SK-N-MC (cell line): ENCODE results near the gene ANKRD36.

Experiments used
- EZH2 ChIP-seq: fragments of 200-600 bp; sonication (generic); IDR thresholded peaks from one replicate; pipeline ENCODE4 v1.6.1; 2017; ENCODE audit warnings: antibody characterized with exemption
- FOXP2 ChIP-seq: optimal IDR thresholded peaks from 2 replicates; pipeline ENCODE3; 2011; ENCODE audit warnings: mild to moderate bottlenecking, moderate library complexity; ENCODE audit not compliant: insufficient read depth; ENCODE audit errors: extremely low read length, control extremely low read depth
- POLR2AphosphoS5 ChIP-seq: IDR thresholded peaks from 2 replicates; pipeline ENCODE4 v1.6.1; 2012; ENCODE audit warnings: mild to moderate bottlenecking, low read depth, low read length, borderline replicate concordance

DNA sequence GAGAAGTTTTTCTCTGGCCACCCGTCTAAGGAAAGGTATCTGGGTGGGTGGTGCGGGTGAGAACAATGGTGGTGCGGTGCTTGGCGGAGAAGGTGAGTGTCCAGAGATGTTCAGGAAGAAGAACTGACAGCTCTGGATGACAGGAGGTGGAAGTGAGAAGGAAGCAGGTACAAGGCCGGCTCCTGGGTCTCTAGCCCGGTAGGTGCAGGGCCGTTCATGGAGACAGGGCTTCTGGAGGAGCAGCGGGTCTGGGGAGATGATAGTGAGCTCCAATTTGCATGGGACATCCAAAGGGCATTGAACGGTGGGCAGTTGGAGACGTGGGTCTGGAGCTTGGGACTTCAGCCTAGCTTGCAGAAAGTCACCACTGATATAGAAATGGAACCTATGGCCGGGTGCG lies 17.3 kb upstream of the ANKRD36 start:
- TF ChIP-seq POLR2AphosphoS5 (no peak), EZH2 (no peak), FOXP2 (no peak)
